OCI-LY1 (cell line): Measurements from ENCODE around the gene ZNF568.

ENCODE experiments used
- H2AFZ ChIP-seq: fragments of 200-600 bp; sonication (generic), shearing (Covaris generic); 2 replicates; pipeline ENCODE4 v1.6.0; 2014; ENCODE audit warnings: antibody characterized with exemption, mild to moderate bottlenecking, low read length
- H3F3A ChIP-seq: fragments of 200-600 bp; sonication (generic), shearing (Covaris generic); 2 replicates; pipeline ENCODE4 v1.6.0; 2014; ENCODE audit warnings: mild to moderate bottlenecking, antibody characterized with exemption, low read length, moderate library complexity; ENCODE audit not compliant: insufficient read depth
- H3K27ac ChIP-seq: fragments of 200-600 bp; sonication (generic); 2 replicates; pipeline ENCODE4 v1.5.1; 2014; ENCODE audit warnings: low read length, mixed run types, mild to moderate bottlenecking, low read depth; ENCODE audit not compliant: poor library complexity, severe bottlenecking
- H3K27me3 ChIP-seq: fragments of 200-600 bp; sonication (generic); 2 replicates; pipeline ENCODE4 v1.6.0; 2014; ENCODE audit warnings: antibody characterized with exemption, mild to moderate bottlenecking, low read length, moderate library complexity; ENCODE audit not compliant: insufficient read depth
- H3K36me3 ChIP-seq: fragments of 200-600 bp; sonication (generic); 2 replicates; pipeline ENCODE4 v1.6.1; 2014; ENCODE audit warnings: mild to moderate bottlenecking, antibody characterized with exemption, low read length, moderate library complexity, mixed read lengths; ENCODE audit not compliant: insufficient read depth
- H3K4me1 ChIP-seq: fragments of 200-600 bp; sonication (generic); 2 replicates; pipeline ENCODE4 v1.5.1; 2014; ENCODE audit warnings: mild to moderate bottlenecking, low read length, moderate library complexity; ENCODE audit not compliant: insufficient read depth, severe bottlenecking
- H3K4me2 ChIP-seq: fragments of 200-600 bp; sonication (generic), shearing (Covaris generic); 2 replicates; pipeline ENCODE4 v1.6.1; 2014; ENCODE audit warnings: low read length
- H3K4me3 ChIP-seq: fragments of 200-600 bp; sonication (generic); 2 replicates; pipeline ENCODE4 v1.5.1; 2014; ENCODE audit warnings: low read length, low read depth, mild to moderate bottlenecking, mixed read lengths; ENCODE audit not compliant: poor library complexity, severe bottlenecking
- H3K79me2 ChIP-seq: fragments of 200-600 bp; shearing (Covaris generic); 2 replicates; pipeline ENCODE4 v1.6.1; 2016; ENCODE audit warnings: mixed run types, low read length, mixed read lengths; ENCODE audit not compliant: insufficient read depth
- H3K9ac ChIP-seq: fragments of 200-600 bp; sonication (generic), shearing (Covaris generic); 2 replicates; pipeline ENCODE4 v1.6.1; 2014; ENCODE audit warnings: mild to moderate bottlenecking, low read length, mixed read lengths
- H3K9me2 ChIP-seq: fragments of 200-600 bp; sonication (generic), shearing (Covaris generic); 2 replicates; pipeline ENCODE4 v1.6.1; 2014; ENCODE audit warnings: low read depth, mild to moderate bottlenecking, low read length, mixed read lengths
- H3K9me3 ChIP-seq: fragments of 200-600 bp; shearing (Covaris generic); 2 replicates; pipeline ENCODE4 v1.6.1; 2014; ENCODE audit warnings: low read length, mixed read lengths
- H4K20me1 ChIP-seq: fragments of 200-600 bp; sonication (generic), shearing (Covaris generic); 2 replicates; pipeline ENCODE4 v1.6.0; 2016; ENCODE audit warnings: mild to moderate bottlenecking, low read length; ENCODE audit not compliant: insufficient read depth
- EZH2 ChIP-seq: fragments of 200-600 bp; sonication (generic), shearing (Covaris generic); IDR thresholded peaks from 2 replicates; pipeline ENCODE4 v1.8.0; 2017; ENCODE audit warnings: borderline replicate concordance, mixed run types, mild to moderate bottlenecking, antibody characterized with exemption, low read length, moderate library complexity, mixed read lengths
- TF ChIP-seq, protein P1 (sequence below): fragments of 200-600 bp; sonication (generic), shearing (Covaris generic); IDR thresholded peaks from 2 replicates; pipeline ENCODE4 v1.5.1; 2017; ENCODE audit warnings: mild to moderate bottlenecking, antibody characterized with exemption, low read length, moderate library complexity, mixed read lengths

Gene ZNF568

DNA sequence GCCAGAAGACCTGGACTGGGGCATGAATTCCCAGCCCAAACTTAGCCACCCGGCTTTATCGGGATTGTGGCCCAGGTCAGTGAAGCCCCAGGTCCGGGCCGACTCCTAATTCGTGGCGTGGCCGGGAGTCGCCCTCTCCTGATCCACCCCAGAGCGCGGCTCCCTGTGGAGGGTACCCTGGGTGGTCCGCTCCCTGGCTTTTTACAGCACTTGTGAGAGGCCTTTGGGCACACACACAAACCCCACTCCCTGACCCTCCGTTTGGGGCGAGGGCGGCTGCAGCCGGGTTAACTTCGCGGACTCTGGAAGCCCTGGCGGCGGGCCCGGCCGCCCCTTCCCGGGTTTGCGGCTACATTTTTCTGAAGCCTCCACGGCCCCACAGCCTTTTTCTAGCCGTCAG is 56.4 kb downstream of the ZNF568 start:
- H3K4me2 ChIP-seq = no peak overlapping the region

DNA sequence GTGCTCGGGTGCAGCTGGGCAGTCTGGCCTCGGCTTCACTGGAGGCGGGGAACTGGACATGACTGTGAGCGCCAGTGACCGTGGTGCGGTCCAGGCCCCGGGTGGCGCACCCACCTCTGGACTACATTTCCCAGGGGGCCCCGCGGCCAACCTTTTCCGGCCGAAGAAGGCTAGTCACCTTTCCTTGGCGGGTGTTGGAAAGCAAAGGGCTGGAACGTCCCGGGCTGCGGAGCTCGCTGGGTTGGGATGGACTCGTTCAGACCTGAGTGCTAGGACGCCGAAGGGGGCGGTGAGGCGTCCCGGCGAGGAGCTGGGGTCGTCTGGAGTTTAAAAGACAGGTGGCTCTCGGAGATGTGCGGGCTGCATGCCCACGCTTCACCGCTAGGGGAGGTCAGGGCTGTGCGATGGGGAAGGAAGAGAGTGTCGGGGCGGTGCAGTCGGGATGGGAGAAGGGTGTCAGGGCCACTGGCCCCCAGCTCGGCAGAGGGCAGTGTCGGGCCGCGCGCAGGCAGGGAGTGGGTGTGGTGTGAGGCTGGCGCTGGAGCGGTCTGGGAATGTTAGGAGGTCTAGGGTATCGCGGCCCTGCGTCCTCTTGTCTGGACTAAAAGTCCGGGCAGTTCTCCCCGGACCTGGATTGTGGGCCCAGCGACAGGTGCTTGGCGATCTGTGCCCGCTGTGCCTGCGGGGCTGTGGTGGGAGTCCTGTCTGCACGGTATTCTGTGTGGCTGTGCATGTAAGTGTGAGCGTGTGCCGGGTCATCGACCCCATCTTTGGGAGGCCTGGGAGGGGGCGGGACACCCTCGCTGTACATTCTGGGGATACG is 57.1 kb downstream of the ZNF568 start:
- no peak overlapping the region for H3K27ac ChIP-seq
- H3K79me2 ChIP-seq = no peaks in the 10 kb centered on the region
- no peaks in the 10 kb centered on the region for H3K9me2 ChIP-seq
- no peak for TF ChIP-seq EZH2
- TF ChIP-seq, protein P1, sequence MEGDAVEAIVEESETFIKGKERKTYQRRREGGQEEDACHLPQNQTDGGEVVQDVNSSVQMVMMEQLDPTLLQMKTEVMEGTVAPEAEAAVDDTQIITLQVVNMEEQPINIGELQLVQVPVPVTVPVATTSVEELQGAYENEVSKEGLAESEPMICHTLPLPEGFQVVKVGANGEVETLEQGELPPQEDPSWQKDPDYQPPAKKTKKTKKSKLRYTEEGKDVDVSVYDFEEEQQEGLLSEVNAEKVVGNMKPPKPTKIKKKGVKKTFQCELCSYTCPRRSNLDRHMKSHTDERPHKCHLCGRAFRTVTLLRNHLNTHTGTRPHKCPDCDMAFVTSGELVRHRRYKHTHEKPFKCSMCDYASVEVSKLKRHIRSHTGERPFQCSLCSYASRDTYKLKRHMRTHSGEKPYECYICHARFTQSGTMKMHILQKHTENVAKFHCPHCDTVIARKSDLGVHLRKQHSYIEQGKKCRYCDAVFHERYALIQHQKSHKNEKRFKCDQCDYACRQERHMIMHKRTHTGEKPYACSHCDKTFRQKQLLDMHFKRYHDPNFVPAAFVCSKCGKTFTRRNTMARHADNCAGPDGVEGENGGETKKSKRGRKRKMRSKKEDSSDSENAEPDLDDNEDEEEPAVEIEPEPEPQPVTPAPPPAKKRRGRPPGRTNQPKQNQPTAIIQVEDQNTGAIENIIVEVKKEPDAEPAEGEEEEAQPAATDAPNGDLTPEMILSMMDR = no peak
- H3K9ac ChIP-seq = no peak overlapping the region
- H3K27me3 ChIP-seq = no peaks in the 10 kb centered on the region
- H3K9me3 ChIP-seq = no peaks in the 10 kb centered on the region
- no peak overlapping the region for H2AFZ ChIP-seq
- no peaks in the 10 kb centered on the region for H3K4me1 ChIP-seq
- no peak overlapping the region for H3K4me3 ChIP-seq
- H3F3A ChIP-seq = no peaks in the 10 kb centered on the region
- no peaks in the 10 kb centered on the region for H3K36me3 ChIP-seq
- no peak overlapping the region for H3K4me2 ChIP-seq
- no peaks in the 10 kb centered on the region for H4K20me1 ChIP-seq

More for the DNA sequence above, 56.4 kb downstream of the ZNF568 start:
- Histone ChIP-seq H3K27me3 (no peaks in the 10 kb centered on the region), H4K20me1 (no peaks in the 10 kb centered on the region), H3K9me2 (no peaks in the 10 kb centered on the region), H3K9ac (no peak overlapping the region), H3K27ac (no peak overlapping the region), H3K36me3 (no peaks in the 10 kb centered on the region), H2AFZ (no peak overlapping the region), H3K4me3 (no peak overlapping the region), H3K79me2 (no peaks in the 10 kb centered on the region), H3F3A (no peaks in the 10 kb centered on the region), H3K4me1 (no peaks in the 10 kb centered on the region), H3K9me3 (no peaks in the 10 kb centered on the region)
- no peak for TF ChIP-seq EZH2
- TF ChIP-seq, protein P1 = no peak

DNA sequence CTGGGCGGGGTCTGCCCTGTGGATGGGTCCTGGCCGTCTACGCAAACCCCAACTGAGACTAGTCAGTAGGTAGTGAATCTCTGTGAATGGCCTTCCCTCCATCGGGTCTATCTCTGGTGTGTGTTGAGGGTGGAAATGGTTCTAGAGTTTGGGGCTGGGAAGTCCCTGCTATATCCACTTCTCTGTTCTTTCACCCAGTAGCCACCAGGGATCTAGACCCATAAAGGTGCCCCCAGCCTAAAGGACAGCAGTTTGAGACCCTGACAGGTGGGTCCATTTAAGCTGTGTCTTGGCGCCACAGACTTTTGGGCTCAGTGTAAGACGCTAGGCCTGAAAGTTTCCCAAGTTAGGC is 57.7 kb downstream of the ZNF568 start:
- Histone ChIP-seq H3K9me2 (no peaks in the 10 kb centered on the region), H3K4me1 (no peaks in the 10 kb centered on the region), H3K27ac (no peak overlapping the region), H3F3A (no peaks in the 10 kb centered on the region), H4K20me1 (no peaks in the 10 kb centered on the region), H3K4me3 (no peak overlapping the region), H3K27me3 (no peaks in the 10 kb centered on the region), H3K4me2 (no peak overlapping the region), H2AFZ (no peak overlapping the region), H3K79me2 (no peaks in the 10 kb centered on the region), H3K9ac (no peak overlapping the region), H3K36me3 (no peaks in the 10 kb centered on the region), H3K9me3 (no peaks in the 10 kb centered on the region)
- TF ChIP-seq, protein P1 = no peak
- no peak for TF ChIP-seq EZH2
